HG02973 (cell line): Measurements from ENCODE around the gene PTCHD1.
A peak's percentile ranks its signal among the peaks of the same experiment; 100 is the strongest.

Source experiments
- ATAC-seq: cut with Tn5 transposase; IDR thresholded peaks from one replicate; pipeline ENCODE4 v1.9.1; 2021; ENCODE audit warnings: moderate library complexity; ENCODE audit not compliant: unreplicated experiment

PTCHD1 gene

GRCh38 chrX:23334848-23335599 lies at the start of gene PTCHD1:
Gene PTCHD1 (plus strand): TSS chrX:23334849. CDS start chrX:23334876, 27 bp downstream.
- no peak for ATAC-seq

GRCh38 chrX:23286731-23287130 lies 47.9 kb upstream of the PTCHD1 start:
- ATAC-seq = no peak

DNA sequence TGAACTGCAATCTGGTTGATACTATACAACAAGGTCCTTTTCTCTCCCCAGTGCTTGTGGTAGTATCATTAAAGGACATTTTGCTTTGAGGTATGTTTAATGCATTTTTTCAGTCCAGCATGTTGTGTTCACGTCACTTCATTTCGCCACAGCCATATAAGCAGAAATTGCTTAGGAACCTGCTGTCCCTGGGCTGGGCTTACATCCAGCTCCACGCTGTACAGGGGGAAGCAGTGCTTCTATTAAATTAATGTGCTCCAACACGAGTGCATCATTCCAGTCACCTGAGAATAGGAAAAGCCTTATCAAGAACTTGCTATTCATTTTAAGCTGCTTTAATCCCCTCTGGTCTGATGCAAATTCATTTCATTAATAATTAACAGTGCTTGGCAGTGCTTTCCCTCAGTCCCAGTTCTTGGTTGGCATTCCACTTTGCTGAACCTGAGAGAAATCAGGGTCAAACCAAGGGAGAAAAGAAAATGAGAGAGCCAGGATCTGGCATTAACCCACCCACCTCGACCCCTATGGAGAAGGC lies 47.4 kb upstream of the PTCHD1 start:
- no peak for ATAC-seq

DNA sequence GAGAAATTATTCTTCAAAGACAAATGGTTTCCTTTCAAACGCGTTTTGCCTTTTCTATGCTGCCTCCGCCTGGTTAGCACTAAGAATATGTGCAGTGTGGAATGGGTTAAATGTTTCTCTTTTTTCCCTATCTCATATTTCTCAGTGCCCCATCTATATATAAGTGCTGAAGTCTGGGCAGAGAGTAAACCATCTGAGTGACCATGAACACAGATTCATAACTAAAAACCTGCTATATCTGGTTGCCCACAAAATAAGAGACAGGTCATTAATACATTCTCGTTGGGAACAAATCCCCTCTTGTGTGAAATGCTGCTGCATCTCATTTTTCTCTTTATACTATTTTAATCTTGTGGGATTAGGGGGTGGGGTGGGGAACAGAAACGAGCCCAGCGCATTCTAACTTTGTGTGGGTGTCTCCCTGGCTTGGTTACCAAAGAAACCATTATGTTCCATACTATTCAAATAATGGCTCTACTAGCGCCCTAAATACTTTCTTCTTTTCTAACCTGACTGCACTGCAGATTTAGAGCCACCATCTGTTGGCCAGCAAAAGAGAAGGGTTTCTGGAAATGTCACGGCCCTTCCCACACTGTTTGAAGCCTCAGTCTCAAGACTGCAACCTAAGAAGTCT lies 42.2 kb upstream of the PTCHD1 start:
- ATAC-seq = no peak

- ATAC-seq = no peak
Measured at GRCh38 chrX:23292988-23293651, 41.5 kb upstream of the PTCHD1 start.

- no peak for ATAC-seq
Measured at GRCh38 chrX:23304881-23305280, 29.8 kb upstream of the PTCHD1 start.

DNA sequence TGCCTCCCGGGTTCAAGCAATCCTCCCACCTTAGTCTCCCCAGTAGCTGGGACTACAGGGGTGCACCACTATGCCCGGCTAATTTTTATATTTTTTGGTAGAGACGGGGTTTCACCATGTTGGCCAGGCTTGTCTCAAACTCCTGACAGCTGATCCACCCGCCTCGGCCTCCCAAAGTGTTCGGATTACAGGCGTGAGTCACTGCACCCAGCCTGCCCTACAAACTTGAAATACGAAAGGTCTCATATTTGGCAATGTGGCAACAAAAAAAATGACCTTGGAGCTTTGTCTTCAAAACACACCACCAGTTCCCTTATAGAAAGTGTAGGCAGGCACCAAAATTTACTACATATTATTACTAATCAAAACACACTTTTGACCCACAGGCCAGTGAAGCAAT lies 22.9 kb upstream of the PTCHD1 start:
- no peak for ATAC-seq

DNA sequence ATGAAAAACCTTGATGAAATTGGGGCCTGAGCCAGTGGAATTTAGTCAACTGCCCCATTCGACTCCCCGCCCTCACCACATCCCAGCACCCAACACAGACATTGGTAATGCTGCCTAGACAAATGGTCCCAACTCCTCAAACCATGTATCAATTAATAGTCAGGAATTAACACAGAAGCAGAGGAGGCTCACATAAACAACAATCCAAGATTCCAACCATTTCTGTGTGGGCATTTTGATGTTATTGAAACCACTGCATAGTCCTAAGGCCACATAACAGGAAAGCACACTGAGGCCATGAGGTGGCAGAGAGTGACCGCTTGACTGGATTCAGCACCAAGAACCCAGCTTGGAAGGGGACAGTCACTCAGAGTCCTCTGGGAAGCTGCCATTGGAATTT lies 22.5 kb upstream of the PTCHD1 start:
- ATAC-seq = no peak

- peak; percentile 80 for ATAC-seq
Measured at GRCh38 chrX:23317799-23318724, 16.6 kb upstream of the PTCHD1 start.

- ATAC-seq = no peak
Measured at GRCh38 chrX:23327104-23327503, 7.5 kb upstream of the PTCHD1 start.

DNA sequence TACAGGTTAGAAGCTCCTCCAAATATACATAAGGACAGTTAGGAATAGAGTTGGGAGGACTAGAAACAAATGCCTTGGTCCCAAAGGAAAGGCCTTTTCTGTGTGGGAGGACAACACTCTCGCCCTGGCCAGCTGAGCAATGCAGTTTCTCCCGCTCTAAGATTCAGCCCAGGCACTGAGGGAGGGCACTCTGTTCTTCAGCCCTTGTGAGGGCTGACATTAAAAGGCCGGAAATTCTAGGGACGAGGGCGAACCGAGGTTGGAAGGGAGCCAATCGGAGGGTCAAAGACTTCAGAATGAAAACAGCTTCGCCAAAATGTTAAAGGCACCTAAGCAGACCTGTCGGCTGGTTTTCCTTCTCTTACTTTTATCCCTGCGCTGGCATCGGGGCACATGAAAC lies 2.9 kb upstream of the PTCHD1 start:
- no peak for ATAC-seq

- no peak for ATAC-seq
Measured at GRCh38 chrX:23332101-23332887, 2.4 kb upstream of the PTCHD1 start.

DNA sequence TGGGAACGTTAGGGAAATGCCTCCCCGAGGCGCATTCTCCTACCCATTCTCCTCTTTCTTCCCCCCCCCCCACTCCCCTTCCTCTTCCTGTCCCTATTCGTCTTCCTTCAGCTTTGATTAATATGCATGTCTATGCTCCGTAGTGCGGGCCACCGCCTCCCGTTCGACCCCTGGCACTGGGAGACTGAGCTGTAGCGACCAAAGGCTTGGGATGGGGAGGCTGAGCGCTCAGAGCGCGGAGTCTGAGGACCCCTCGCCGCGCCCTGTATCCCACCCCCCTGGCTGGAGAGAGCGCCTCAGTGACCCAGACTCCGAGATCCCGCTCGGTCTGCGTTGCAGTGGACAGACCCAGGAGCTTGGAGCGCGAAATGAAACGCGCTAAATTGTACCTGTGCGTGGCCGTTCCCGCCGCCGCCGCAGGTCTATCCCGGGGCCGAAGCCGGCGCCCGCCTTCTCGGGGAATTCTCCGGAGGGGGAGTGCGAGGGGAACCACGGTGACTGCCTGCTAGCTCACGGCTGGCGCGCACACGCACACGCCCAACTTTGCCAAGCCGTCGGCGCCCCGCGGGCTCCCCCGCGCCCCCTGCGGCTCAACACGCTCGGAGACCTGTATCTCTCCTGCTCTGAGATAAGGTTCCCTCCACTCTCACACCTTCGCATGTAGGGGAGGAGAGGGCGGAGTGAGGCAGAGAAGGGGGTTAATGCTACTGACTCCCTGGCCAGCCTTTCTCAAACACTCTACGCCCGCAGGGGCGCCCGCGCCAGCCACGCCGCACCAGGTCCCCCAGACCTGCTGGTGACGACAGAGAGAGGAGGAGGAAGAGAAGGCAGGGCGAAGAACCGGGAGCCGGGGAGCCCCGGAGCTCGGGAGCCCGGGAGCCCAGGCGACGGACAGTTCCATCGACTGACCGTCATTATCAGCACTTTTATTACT lies 1.5 kb upstream of the PTCHD1 start:
- no peak for ATAC-seq

DNA sequence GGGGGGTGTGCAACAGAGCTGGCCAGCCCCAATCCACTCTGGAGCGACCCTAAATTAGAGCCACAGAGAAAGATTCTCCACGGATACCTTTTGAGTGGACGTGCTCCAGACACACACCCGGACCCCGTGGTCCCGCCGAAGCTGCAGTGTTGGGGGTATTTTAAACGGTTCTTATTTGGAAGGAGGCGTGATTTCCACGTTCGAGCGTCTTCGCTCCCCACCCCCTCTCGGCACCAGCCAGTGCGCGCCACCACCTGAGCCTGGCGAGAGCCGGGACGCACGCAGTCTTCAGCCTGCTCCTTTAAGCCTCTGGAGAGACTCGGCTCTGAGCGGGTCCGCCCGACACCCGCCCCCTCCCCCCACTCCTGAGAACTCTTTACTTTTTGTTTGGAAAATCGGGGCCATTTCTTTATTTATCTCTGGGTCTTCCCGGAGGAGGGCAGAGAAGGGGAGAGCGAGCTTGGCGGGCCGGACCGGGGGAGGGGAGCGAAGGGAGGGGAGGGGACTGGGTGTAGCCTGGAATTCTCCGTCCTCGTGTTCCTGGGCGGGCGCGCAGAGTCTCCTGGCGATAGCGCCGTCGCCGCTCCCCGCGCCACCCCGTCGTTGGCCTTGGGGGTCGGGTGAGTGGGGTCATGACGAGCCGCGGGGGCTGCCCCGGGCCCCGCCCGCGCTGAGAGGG lies 668 bp upstream of the PTCHD1 start:
- no peak for ATAC-seq

GRCh38 chrX:23334521-23334847 lies 165 bp upstream of the PTCHD1 start:
- ATAC-seq = no peak

DNA sequence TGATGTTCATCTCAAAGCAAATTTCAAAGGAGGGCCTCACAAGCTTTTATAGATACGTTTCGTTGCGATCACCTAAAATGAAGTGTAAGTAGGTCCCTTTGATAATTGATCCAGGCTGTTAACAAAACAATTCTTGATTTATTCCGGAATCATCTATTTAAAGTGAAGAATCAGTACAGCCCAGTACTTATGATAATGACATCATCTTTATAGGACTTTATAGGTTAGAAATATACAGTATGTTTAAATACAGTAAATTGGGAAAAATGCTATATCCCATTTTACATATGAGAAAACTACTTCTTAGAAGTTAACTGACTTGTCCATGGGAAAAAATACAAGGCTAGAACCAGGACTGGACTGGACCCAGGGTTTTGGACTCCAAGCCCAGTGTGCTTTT lies 3.7 kb downstream of the PTCHD1 start:
- ATAC-seq = no peak

- ATAC-seq = no peak
Measured at GRCh38 chrX:23341452-23341851, 6.8 kb downstream of the PTCHD1 start.

DNA sequence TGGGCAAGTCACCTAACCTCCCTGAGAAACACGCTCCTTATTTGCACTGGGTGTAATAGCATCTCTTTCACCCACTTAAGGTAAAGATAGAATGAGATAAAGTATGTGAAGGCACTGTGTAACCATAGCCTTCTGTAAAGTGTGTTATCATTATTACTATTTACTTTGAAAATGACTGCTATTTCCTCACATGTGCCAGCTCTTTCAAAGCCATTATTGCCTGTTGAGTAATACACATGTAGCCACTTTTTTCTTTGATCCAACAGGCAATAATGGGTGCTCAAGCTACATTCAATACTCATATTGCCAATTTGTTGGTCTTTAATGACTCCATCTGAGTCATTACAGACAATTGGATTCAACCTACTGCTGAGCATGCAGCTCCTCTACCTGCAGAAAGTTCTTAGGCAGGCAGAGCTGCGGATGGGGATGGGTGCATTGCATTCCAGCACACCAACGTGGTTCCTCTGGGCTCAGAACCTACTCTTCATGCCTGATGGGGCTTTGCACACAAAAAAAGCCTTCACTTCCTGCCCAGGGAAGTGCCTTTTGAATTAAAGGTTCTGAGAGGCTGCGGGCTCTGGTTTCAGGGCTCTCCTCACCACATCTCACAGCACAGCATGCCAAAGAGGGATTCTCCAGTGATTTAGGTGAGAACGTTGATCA lies 9.7 kb downstream of the PTCHD1 start:
- ATAC-seq = no peak
